Measurements from ENCODE around the gene SCART1. TPM values are rescaled to one million over a fixed set of nuclear protein-coding genes. Genes with fewer than 3 reads are reported as not detected.

Gene SCART1
- polyA plus RNA-seq, 4 donors = 1.1 to 2.8 (median 1.7) TPM

DNA sequence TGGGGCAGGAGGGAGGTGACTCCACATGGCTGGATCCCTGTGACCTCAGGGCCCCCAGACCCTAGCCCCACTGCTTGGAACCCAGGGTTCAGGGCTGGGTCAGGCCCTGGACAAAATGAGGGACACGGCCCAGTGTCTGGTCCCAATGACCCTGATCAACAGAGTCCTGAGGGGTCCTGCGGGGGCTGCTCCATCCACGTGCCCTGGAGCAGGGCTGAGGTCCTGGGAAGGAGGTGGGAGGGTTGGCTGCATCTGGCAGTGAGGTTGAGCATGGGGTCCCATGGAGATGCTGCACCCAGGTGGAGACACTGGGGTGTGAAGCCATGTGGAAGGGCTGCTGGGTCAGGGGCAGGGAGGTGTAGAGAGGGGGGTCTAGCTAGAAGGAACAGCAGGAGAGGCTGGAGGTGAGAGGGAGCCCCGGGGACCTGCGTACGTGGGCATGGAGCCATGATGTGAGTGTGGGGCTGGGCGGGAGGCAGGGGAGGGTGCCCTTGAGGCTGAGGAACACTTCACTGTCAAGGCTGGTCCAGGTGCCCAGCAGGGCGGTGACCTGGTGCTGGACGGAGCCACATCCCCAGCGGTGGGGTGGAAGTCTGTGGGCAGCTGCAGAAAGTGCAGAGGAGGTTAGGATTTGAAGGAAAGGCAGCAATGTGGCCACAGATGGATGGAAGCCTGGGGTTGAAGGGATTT, 604 bp downstream of the SCART1 start:
- no peak for DNase-seq (ENCODE audit: low read depth in 4 of 4, low spot score in 3 of 4)

DNA sequence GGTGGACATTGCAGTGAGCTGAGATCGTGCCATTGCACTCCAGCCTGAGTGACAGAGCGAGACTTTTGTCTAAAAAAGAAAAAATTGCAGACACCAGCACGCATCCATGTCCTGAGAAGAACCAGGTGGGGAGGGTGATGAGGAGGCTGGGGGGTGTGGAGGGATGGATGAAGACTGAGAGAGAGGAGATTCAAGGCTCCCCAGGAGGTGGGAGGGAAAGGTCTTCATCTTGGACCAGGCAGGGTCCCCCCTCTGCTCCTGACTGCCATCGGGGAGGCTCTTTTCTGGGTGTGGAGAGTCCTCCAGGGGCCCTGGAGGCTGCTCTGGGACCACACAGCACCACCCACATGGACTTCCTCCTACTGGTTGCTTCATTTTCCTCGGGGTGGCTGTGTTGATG, 1.5 kb downstream of the SCART1 start:
- no peak for DNase-seq (ENCODE audit: low read depth in 4 of 4, low spot score in 3 of 4)

DNA sequence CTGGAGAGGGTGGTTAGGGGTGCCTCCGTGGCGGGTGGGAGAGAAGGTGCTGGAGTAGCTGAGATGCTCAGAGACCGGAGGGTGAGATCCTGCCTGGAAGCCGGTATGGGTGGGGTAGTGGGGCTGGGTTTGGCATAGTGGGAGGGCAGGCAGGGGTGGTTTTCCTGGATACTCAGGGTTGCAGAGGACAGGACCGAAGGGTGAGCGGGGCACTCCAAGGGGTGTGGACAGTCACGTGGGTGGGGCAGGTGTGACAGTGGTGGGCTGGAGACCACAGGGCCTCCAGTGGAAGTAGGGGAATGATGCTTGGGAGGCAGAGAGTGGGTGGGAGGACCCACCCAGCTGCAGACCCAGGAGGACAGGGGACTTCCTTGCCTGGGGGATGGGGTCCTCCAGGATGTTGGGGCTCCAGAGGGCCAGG, 1.9 kb downstream of the SCART1 start:
- DNase-seq (ENCODE audit: low read depth in 4 of 4, low spot score in 3 of 4) = no peak

DNA sequence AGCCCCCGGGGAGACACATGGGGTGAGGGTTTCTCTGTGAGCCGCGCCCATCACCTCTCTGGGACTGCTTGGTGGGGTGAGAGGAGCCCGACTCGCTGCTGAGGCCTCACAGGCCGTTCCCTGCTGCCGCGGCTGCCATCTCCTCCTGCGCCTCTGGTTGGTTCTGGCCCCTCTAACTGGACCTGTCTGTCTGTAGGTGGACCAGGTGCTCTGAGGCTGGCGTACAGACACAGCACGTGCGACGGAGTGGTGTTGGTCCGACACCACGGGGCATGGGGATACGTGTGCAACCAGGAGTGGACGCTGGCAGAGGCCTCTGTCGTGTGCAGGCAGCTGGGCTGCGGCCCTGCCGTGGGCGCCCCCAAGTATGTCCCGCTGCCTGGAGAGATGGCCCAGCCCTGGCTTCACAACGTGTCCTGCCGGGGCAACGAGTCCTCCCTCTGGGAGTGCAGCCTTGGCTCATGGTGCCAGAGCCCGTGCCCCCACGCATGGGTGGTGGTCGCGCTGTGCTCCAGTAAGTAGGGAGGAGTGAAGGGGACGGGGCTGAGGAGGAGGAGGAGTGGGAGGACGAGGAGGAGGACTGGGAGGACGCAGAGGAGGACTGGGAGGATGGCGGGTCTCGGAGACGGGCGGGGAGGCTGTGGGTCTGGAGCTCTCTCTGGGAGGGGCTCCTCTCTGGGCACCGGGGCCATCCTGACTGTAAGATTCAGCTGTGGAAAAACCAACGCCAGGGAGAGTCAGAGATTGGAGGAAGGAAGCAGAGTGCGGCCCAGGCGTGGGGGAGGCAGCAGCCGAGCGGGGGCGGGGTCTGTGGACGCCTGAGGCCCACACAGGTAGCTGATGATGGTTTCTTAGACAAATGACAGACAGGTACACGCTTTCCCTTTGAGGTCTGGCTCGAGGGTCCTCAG, 2.6 kb downstream of the SCART1 start:
- no peak for DNase-seq (ENCODE audit: low read depth in 4 of 4, low spot score in 3 of 4)

DNA sequence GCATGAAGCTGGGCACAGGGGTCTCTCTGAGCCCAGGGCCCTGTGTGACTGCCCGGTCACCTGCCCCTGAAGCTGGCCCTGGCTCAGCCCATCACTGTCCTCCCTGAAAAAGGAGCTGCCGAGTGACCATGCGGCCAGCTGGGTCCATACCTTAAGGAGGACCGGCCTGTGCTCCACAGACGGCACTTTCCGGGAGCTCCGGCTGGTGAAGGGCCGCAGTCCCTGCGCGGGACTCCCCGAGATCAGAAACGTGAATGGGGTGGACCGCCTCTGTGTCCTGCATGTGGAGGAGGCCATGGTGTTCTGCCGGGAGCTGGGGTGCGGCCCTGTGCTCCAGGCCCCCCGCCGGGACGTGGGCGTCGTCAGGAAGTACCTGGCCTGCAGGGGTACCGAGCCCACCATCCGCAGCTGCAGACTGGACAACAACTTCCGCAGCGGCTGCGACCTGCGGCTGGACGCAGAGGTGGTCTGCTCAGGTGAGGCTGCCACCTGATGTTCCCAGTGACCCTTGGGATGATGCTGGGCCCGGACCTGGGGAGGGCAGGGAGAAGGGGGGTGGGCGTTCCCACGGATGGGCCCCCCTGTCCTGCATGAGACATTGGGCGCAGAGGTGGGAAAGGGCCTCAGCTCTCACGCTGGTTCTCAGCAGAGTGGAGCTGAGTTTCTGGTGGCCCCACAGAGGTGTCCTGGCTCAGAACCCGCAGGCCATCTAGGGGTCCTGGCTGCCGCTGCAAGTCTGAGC, 3.5 kb downstream of the SCART1 start:
- no peak for DNase-seq (ENCODE audit: low read depth in 4 of 4, low spot score in 3 of 4)

DNA sequence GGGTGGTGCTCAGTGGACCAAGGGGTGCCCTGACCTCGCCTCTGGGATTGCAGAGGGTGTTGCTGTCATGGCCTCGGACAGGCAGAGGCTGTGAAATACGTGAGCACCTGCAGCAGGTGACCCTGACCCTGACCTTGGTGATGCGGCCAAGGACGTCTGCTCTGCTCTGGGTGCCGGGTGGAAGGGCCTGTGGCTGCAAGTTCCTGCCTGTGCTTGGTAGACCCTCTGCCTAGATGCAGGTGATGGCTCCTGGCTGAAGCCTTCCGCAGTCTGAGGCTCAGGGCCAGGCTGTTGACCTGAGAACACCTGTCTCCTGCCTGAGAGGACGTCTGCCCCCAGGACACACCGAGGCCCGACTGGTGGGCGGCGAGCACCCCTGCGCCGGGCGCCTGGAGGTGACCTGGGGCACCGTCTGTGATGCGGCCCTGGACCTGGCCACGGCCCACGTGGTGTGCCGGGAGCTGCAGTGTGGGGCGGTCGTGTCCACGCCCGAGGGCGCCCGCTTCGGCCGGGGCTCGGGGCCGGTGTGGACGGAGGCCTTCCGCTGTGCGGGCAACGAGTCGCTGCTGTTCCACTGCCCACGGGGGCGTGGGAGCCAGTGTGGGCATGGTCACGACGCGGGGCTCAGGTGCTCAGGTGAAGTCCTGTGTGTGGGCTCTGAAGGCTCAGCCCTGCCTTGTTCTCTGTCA, 4.4 kb downstream of the SCART1 start:
- no peak for DNase-seq (ENCODE audit: low read depth in 4 of 4, low spot score in 3 of 4)

DNA sequence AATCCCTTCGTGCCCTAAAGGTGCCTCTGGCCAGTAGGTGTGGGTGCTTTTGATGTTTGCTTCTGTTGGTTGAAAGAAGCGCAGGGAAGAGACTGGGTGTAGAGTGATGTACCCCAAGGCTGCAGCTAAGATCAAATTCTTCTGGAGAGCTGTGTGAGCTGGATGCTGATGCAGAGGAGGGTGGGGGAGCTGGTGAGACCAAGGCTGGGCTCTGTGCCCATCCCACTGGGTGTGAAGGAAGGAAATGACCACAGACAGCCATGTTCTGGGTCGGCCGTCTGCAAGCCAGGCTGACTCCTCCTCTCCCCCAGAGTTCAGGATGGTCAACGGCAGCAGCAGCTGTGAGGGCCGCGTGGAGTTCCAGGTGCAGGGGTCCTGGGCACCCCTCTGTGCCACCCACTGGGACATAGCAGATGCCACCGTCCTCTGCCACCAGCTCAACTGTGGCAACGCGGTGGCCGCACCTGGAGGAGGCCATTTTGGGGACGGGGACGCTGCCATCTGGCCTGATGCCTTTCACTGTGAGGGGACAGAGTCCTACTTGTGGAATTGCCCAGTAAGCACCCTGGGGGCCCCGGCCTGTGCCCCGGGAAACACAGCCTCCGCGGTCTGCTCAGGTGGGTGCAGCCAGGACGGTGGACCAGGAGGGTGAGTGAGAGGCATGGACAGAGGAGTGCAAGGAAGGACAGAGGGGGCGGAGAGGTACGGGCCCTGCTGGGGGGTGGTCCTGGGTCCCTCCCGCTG, 5.1 kb downstream of the SCART1 start:
- DNase-seq (ENCODE audit: low read depth in 4 of 4, low spot score in 3 of 4) = no peak

DNA sequence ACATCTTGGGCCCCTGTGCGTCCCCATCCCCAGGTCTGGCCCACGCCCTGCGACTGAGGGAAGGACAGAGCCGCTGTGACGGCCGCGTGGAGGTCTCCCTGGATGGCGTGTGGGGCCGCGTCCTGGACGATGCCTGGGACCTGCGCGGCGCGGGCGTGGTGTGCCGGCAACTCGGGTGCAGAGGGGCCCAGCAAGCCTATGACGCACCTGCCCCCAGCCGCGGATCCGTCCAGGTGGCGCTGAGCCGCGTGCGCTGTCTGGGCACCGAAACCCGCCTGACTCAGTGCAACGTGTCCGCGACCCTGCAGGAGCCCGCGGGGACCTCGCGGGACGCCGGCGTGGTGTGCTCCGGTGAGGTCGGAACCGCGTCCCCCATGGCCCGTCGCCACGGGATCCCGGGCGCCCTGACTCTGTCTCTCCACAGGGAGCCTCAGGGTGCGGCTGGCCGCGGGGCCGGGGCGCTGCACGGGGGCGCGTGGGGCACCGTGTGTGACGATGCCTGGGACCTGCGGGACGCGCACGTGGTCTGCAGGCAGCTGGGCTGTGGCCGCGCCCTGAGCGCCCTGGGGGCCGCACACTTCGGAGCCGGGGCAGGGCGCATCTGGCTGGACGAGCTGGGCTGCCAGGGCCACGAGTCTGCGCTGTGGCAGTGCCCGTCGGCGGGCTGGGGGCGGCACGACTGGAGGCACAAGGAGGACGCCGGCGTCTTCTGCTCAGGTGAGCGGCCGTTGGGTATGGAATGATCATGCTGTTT, 5.9 kb downstream of the SCART1 start:
- no peak for DNase-seq (ENCODE audit: low read depth in 4 of 4, low spot score in 3 of 4)

DNA sequence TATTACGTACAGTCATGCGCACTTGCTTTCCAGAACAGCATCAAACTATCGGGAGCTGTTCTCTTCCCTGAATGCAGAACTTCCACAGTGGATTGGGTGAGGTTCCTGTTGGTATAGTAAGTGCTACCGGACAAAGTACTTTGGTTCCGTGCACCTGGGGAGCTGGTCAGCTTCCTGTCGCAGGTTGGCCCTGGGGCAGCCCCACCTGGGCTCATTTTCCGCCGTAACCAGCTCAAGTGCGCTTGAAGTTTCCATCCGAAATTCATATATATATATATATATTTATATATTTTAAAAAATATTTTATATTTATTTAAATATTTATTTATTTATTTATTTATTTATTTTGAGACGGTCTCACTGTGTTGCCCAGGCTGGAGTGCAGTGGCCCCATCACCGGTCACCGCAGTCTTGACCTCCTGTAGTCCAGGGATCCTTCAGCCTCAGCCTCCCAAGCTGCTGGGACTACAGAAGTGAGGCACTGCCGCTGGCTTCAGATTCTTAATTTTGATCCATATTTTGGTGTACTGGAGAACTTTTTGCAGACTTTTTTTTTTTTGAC, 6.5 kb downstream of the SCART1 start:
- DNase-seq (ENCODE audit: low read depth in 4 of 4, low spot score in 3 of 4) = no peak

DNA sequence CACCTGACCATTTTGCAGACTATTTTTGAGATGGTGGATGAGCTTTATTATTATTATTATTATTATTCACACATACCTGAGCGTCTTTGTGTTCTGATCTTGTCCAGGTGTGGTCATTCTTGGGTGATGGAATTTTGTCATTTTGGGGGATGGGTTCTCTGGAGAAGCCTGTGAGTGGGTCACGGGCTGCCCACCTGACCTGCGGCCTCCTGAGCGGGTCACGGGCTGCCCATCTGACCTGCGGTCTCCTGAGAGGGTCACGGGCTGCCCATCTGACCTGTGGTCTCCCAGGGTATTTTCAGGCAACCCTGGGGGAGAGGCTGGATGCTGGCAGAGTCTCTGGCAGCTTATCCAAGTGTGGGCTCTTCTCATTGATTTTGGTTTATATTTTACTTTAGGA, 7.3 kb downstream of the SCART1 start:
- DNase-seq (ENCODE audit: low read depth in 4 of 4, low spot score in 3 of 4) = no peak

DNA sequence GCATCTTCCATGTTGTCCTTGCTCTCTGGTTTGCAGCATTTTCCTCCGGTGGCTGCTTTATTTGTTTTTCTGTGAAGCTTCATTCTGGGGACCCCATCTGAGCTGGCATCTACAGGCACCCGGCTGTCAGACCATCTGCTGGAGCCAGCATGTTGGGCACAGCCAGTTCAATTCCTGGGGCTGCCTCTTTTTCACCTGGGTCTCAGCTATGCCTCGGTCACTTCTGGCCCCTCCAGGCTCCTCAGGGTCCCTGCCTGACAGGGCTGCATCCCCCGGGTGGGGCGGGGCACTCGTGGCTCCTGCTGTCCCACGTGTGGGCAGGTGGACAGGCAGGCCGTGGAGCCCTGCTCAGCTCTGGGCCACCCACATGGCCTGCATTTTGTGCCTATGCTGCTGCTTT, 8.1 kb downstream of the SCART1 start:
- no peak for DNase-seq (ENCODE audit: low read depth in 4 of 4, low spot score in 3 of 4)

DNA sequence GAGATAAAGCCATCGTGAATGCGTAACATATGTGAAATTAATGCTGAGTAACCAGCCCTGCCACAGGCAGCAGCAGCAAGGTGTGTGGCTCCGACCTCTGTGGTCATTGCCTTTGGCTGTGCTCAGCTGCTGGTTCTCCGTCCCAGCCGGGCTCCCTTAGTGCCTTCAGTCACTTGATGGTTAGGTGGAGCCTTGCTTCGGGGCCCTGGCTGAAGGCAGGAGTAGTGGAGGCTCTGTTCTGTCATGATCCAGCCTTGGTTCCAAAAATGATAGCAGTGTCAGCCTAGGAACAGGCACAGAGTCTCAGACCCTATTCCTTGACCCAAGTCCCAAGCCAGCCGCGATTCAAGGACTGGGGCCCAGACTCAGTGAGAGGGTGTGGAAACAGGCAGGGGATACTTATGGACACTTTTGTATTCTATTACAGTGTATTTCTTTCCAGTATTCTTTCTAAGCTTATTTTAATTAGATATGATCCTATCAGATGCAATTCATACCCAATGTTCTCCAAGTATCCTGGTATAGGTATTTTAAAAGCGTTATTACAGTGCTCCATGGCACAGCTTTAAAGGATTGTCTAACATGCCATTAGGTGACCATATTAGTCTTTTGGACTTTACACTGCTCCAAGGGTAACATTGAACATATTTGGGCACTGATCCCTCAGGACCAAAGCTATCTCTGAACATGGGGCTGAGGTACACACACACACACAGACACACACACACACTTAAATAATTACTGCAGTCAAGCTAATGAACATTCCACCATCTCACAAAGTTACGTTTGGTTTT, 9.0 kb downstream of the SCART1 start:
- DNase-seq (ENCODE audit: low read depth in 4 of 4, low spot score in 3 of 4) = no peak

DNA sequence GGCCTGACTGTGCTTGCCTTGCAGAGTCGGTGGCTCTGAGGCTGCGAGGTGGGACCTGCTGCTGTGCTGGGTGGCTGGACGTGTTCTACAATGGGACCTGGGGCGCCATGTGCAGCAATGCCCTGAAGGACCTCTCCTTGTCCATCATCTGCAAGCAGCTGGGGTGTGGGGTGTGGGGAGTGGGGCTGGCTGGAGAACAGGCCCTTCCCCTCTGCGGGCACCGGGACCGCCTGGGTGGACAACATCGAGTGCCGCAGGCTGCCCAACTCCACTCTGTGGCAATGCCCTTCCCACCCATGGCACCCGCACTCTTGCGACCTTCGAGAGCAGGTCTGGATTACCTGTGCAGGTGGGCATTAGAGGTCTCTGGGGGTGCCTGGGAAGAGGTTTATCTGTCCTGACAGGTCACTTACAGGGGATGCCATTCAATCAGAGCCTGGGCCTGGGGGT, 10.9 kb downstream of the SCART1 start:
- DNase-seq (ENCODE audit: low read depth in 4 of 4, low spot score in 3 of 4) = no peak

DNA sequence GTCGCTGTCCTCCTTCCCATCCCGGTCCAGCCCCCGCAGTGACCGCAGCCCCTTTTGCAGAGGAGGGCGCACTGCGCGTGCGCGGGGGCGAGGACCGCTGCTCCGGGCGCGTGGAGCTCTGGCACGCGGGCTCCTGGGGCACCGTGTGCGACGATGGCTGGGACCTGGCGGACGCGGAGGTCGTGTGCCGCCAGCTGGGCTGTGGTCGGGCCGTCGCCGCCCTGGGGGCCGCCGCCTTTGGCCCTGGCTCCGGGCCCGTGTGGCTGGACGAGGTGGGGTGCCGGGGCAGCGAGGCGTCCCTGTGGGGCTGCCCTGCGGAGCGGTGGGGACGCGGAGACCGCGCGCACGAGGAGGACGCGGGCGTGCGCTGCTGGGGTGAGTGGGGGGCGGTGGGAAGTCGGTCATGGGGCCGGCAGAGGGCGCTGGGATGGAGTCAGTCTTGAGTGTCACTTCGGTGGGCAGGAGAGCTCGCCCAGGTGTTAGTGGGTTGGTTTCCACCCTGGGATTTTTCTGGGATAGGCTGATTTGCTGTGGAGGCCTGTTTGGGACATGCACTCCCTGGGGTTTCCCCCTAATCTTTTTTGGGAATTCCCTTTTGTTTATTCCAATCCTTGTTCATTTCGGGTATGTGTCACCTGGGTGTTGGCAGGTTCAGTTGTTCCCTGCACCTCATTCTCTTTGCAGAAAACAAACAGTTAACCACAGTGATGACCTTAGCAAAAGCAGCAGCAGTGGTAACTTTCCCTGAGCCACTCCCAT, 11.6 kb downstream of the SCART1 start:
- DNase-seq (ENCODE audit: low read depth in 4 of 4, low spot score in 3 of 4) = no peak

DNA sequence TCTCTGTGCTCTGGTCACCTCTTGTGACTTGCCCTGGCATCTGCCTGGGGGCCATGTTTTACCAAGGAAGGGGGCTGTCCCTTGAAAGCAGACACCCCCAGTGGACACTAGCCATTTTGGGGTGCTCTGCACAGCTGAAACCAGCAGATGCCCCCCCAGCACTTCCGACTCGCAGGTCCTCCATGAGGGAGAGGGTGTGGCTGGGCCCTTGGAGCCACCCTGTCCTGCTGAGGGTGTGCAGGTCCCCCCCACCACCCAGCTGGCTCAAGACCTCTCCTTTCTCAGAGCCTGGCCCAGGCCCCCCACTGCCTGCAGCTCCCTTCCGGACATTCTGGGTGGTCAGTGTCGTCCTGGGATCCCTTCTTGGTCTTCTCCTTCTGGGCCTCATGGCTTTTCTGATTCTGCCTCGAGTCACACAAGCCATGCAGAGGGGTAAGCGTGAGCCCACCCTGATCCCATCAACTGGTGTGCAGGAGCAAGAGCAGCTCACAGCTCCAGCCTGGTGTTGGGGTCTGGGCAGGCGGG, 12.3 kb downstream of the SCART1 start:
- no peak for DNase-seq (ENCODE audit: low read depth in 4 of 4, low spot score in 3 of 4)

DNA sequence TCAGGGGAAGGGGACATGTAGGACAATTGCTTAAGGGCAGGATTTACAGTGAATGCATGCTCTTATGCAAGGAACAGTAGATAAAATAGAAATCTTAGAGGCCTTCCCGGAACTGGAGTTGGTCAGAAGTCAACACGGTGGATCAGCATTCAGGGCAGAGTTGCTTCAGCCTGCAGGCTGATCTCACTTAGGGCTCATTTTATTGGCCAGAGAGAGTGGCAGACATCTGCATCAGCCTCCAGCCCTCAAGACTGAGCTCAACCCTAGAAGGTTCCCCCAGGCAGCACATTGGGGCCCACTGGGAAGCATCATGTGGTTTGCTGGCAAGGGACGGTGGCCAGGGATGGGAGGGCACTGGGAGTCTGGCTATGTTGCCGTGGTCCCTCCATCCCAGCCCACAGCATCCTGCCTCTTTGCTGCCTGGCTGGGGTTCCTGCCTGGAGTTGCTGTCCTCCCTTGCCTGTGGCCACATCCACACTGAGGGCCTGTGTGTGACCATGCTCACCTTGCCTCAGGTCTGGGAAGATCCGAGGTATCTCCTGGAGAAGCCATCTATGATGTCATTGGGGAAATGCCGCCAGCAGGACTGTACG, 13.0 kb downstream of the SCART1 start:
- DNase-seq (ENCODE audit: low read depth in 4 of 4, low spot score in 3 of 4) = no peak

Measured in right renal pelvis (tissue), 4 donors.